GM08714 (cell line): Measurements from ENCODE around the gene TNFRSF19.

Experiments used
- H3K4me3 ChIP-seq: fragments of 200-500 bp; sonication (Bioruptor generic); 2 replicates; pipeline ENCODE4 v1.5.1; 2014; ENCODE audit warnings: mild to moderate bottlenecking, low read length, inconsistent platforms
- ZNF274 ChIP-seq: IDR thresholded peaks from 2 replicates; pipeline ENCODE4 v1.6.1; 2012; ENCODE audit warnings: mild to moderate bottlenecking, low read depth, low read length

TNFRSF19 gene

GRCh38 chr13:23557733-23558132, 12.5 kb upstream of the TNFRSF19 start:
- no peak overlapping the region for H3K4me3 ChIP-seq
- no peak for TF ChIP-seq ZNF274

- no peak for TF ChIP-seq ZNF274
- H3K4me3 ChIP-seq: no peak overlapping the region
Observed at GRCh38 chr13:23558675-23559536, 11.3 kb upstream of the TNFRSF19 start.

- no peak for TF ChIP-seq ZNF274
Observed at GRCh38 chr13:23560571-23561089, 9.6 kb upstream of the TNFRSF19 start.

GRCh38 chr13:23561261-23561660, 9.0 kb upstream of the TNFRSF19 start:
- TF ChIP-seq ZNF274: no peak
- no peak overlapping the region for H3K4me3 ChIP-seq

More at GRCh38 chr13:23560571-23561089, 9.6 kb upstream of the TNFRSF19 start:
- no peak overlapping the region for H3K4me3 ChIP-seq

- no peak overlapping the region for H3K4me3 ChIP-seq
- no peak for TF ChIP-seq ZNF274
Observed at GRCh38 chr13:23563085-23563845, 6.9 kb upstream of the TNFRSF19 start.

GRCh38 chr13:23567906-23568460, 2.2 kb upstream of the TNFRSF19 start:
- no peak for TF ChIP-seq ZNF274
- H3K4me3 ChIP-seq: no peak overlapping the region

GRCh38 chr13:23570921-23571315, 706 bp downstream of the TNFRSF19 start:
- no peak overlapping the region for H3K4me3 ChIP-seq
- no peak for TF ChIP-seq ZNF274

- H3K4me3 ChIP-seq: no peak overlapping the region
- no peak for TF ChIP-seq ZNF274
Observed at GRCh38 chr13:23571431-23571830, 1.2 kb downstream of the TNFRSF19 start.

- no peak overlapping the region for H3K4me3 ChIP-seq
Observed at GRCh38 chr13:23572836-23573235, 2.6 kb downstream of the TNFRSF19 start.

GRCh38 chr13:23574421-23575145, 4.4 kb downstream of the TNFRSF19 start:
- TF ChIP-seq ZNF274: no peak
- H3K4me3 ChIP-seq: no peak overlapping the region

More at GRCh38 chr13:23572836-23573235, 2.6 kb downstream of the TNFRSF19 start:
- no peak for TF ChIP-seq ZNF274

GRCh38 chr13:23575632-23576031, 5.4 kb downstream of the TNFRSF19 start:
- H3K4me3 ChIP-seq: no peak overlapping the region
- TF ChIP-seq ZNF274: no peak

GRCh38 chr13:23578411-23579071, 8.3 kb downstream of the TNFRSF19 start:
- H3K4me3 ChIP-seq: peak overlapping the region; percentile 80
- no peak for TF ChIP-seq ZNF274
